Activated T-cell treated with anti-CD3 and anti-CD28 coated beads, Interleukin-2, amount 50 U/mL, for 72 hours (primary cell): Measurements from ENCODE around the gene MPST. TPM values are rescaled to one million over a fixed set of nuclear protein-coding genes. Genes with fewer than 3 reads are reported as not detected.

Source experiments
- total RNA-seq, 2 donors: library from RNA; stranded (reverse); gene quantifications; one replicate each; pipeline ENCODE4 v1.2.3, GENCODE V29; 2022

Gene MPST
- total RNA-seq, 2 donors from 2014 or later: 14.2 to 28.1 TPM

Other genes with a start within 250 kb of the MPST start
- gene IFT27, start 243.6 kb upstream of the MPST start, total RNA-seq: 10 to 100 TPM; 25.8 to 26.3 TPM
- gene PVALB, start 202.7 kb upstream of the MPST start, total RNA-seq: not detected
- 10 to 100 TPM in 1 of 2 donors, 1 to 10 TPM in 1; 8.5 to 15.8 TPM for gene NCF4, start 158.7 kb upstream of the MPST start, total RNA-seq
- gene CSF2RB, start 106.1 kb upstream of the MPST start, total RNA-seq: 1 to 10 TPM; 1.8 to 3.8 TPM
- gene TST, start 295 bp upstream of the MPST start, total RNA-seq: 1 to 10 TPM; 3.5 to 6.7 TPM
- 10 to 100 TPM; 27.9 to 30.1 TPM for gene KCTD17, start 32.0 kb downstream of the MPST start, total RNA-seq
- gene TMPRSS6, start 90.0 kb downstream of the MPST start, total RNA-seq: 10 to 100 TPM; 26.8 to 59.4 TPM
- gene IL2RB, start 130.2 kb downstream of the MPST start, total RNA-seq: 100 to 1,000 TPM; 313 to 440 TPM
- 10 to 100 TPM; 22.7 to 30.0 TPM for gene C1QTNF6, start 168.5 kb downstream of the MPST start, total RNA-seq
- 10 to 100 TPM in 1 of 2 donors, 1 to 10 TPM in 1; 10.0 to 14.6 TPM for gene SSTR3, start 192.7 kb downstream of the MPST start, total RNA-seq
- 100 to 1,000 TPM; 620 to 681 TPM for gene RAC2, start 224.5 kb downstream of the MPST start, total RNA-seq